ENCODE measurements around the gene TSPOAP1. TPM values are rescaled to one million over a fixed set of nuclear protein-coding genes. Genes with fewer than 3 reads are reported as not detected.

Gene TSPOAP1
- total RNA-seq, 1 donor from 2014 or later, result 0.79 TPM

- H3K4me3 Mint-ChIP-seq (ENCODE audit: unreplicated experiment), result no peak overlapping the region
- H3K27ac Mint-ChIP-seq (ENCODE audit: unreplicated experiment), result no peak overlapping the region
Measured at GRCh38 chr17:58308985-58309917, 19.3 kb downstream of the TSPOAP1 start.

GRCh38 chr17:58308173-58308984 is 20.2 kb downstream of the TSPOAP1 start:
- no peak overlapping the region for H3K9ac ChIP-seq (ENCODE audit: low read length)
- no peak overlapping the region for H3K4me3 ChIP-seq (ENCODE audit: insufficient read depth, low read depth, low read length)
- no peak for FAIRE-seq
- no peaks in the 10 kb centered on the region for H4K20me1 ChIP-seq (ENCODE audit: insufficient read depth, low read length)
- no peaks in the 10 kb centered on the region for H3K4me1 ChIP-seq (ENCODE audit: insufficient read depth, low read length)
- Mint-ChIP-seq H3K4me3 (ENCODE audit: unreplicated experiment) (no peak overlapping the region), H3K36me3 (ENCODE audit: low read depth, unreplicated experiment) (no peaks in the 10 kb centered on the region), H3K9me3 (ENCODE audit: unreplicated experiment) (no peaks in the 10 kb centered on the region), H3K4me1 (ENCODE audit: low read depth, unreplicated experiment) (no peaks in the 10 kb centered on the region), H3K27me3 (ENCODE audit: low read depth, unreplicated experiment) (peaks cover 28% of the 10 kb centered on the region), H3K27ac (ENCODE audit: unreplicated experiment) (no peak overlapping the region)
- TF ChIP-seq EZH2 (IDR thresholded peaks at IDR 0.05; ENCODE audit: insufficient read depth, low read length), result no peak
- no peak for TF ChIP-seq CTCF (IDR thresholded peaks at IDR 0.05; ENCODE audit: insufficient read depth, low read depth, low read length)
- H3K27ac ChIP-seq (ENCODE audit: low read depth, low read length), result no peak overlapping the region
- H3K9me3 ChIP-seq (ENCODE audit: insufficient read depth, low read depth, low read length), result no peaks in the 10 kb centered on the region
- H2AFZ ChIP-seq (ENCODE audit: low read depth, low read length), result no peak overlapping the region
- no peaks in the 10 kb centered on the region for H3K27me3 ChIP-seq (ENCODE audit: insufficient read depth, low read length)
- H3K36me3 ChIP-seq (ENCODE audit: insufficient read depth, low read length), result no peaks in the 10 kb centered on the region
- no peak overlapping the region for H3K4me2 ChIP-seq (ENCODE audit: low read length)
- H3K79me2 ChIP-seq (ENCODE audit: insufficient read depth, low read length), result no peaks in the 10 kb centered on the region
- DNase-seq (ENCODE audit: low read depth), result no peak

More at GRCh38 chr17:58308985-58309917, 19.3 kb downstream of the TSPOAP1 start:
- Histone ChIP-seq H3K27ac (ENCODE audit: low read depth, low read length) (no peak overlapping the region), H3K4me3 (ENCODE audit: insufficient read depth, low read depth, low read length) (no peak overlapping the region), H3K27me3 (ENCODE audit: insufficient read depth, low read length) (no peaks in the 10 kb centered on the region), H3K9ac (ENCODE audit: low read length) (no peak overlapping the region), H4K20me1 (ENCODE audit: insufficient read depth, low read length) (no peaks in the 10 kb centered on the region), H3K36me3 (ENCODE audit: insufficient read depth, low read length) (no peaks in the 10 kb centered on the region), H3K9me3 (ENCODE audit: insufficient read depth, low read depth, low read length) (no peaks in the 10 kb centered on the region), H3K4me1 (ENCODE audit: insufficient read depth, low read length) (no peaks in the 10 kb centered on the region), H3K4me2 (ENCODE audit: low read length) (no peak overlapping the region), H3K79me2 (ENCODE audit: insufficient read depth, low read length) (no peaks in the 10 kb centered on the region), H2AFZ (ENCODE audit: low read depth, low read length) (no peak overlapping the region)
- no peak for DNase-seq (ENCODE audit: low read depth)
- TF ChIP-seq EZH2 (IDR thresholded peaks at IDR 0.05; ENCODE audit: insufficient read depth, low read length), result no peak
- no peak for TF ChIP-seq CTCF (IDR thresholded peaks at IDR 0.05; ENCODE audit: insufficient read depth, low read depth, low read length)
- no peaks in the 10 kb centered on the region for H3K4me1 Mint-ChIP-seq (ENCODE audit: low read depth, unreplicated experiment)
- FAIRE-seq, result no peak
- H3K9me3 Mint-ChIP-seq (ENCODE audit: unreplicated experiment), result peaks cover 2% of the 10 kb centered on the region
- no peaks in the 10 kb centered on the region for H3K36me3 Mint-ChIP-seq (ENCODE audit: low read depth, unreplicated experiment)
- H3K27me3 Mint-ChIP-seq (ENCODE audit: low read depth, unreplicated experiment), result peaks cover 32% of the 10 kb centered on the region
